Panc1 (cell line): ENCODE data around the gene TTC38.

ENCODE experiments used
- CTCF ChIP-seq: fragments of 450-650 bp; IDR thresholded peaks from 2 replicates; pipeline ENCODE4 v1.5.1; 2017; ENCODE audit warnings: mild to moderate bottlenecking
- POLR2AphosphoS5 ChIP-seq: IDR thresholded peaks from 2 replicates; pipeline ENCODE4 v1.6.1; 2012; ENCODE audit warnings: mild to moderate bottlenecking, low read depth, low read length, moderate library complexity
- REST ChIP-seq, 2 experiments: IDR thresholded peaks; 2 replicates each; pipeline ENCODE4 v1.6.1; 2011 to 2012; ENCODE audit warnings: low read depth in 2 of 2, control low read depth in 1 of 2, low read length in 1 of 2, mild to moderate bottlenecking in 1 of 2, moderate library complexity in 1 of 2; ENCODE audit not compliant: insufficient read depth in 1 of 2
- TCF7L2 ChIP-seq: IDR thresholded peaks from 2 replicates; pipeline ENCODE4 v1.6.1; 2011; ENCODE audit warnings: mild to moderate bottlenecking, low read depth, low read length, inconsistent platforms

- no peak for TF ChIP-seq CTCF
- no peak for TF ChIP-seq REST (IDR thresholded peaks at IDR 0.05; ENCODE audit: insufficient read depth in 1 of 2, low read depth in 2 of 2, low read length in 1 of 2)
- no peak for TF ChIP-seq TCF7L2
- 0 out of 2 replicates have a peak, but pooled peaks have one; percentile 31 for TF ChIP-seq POLR2AphosphoS5
Observed at GRCh38 chr22:46295277-46295971, 27.6 kb downstream of the TTC38 start.
